SK-N-SH treated with all-trans-retinoic acid at 6 μM for 48 hours (cell line): ENCODE data around the gene RAB4B.
A peak's percentile ranks its signal among the peaks of the same experiment; 100 is the strongest.
"Not testable (repeated sequence)": the region's sequence is repeated elsewhere in the genome, so short reads cannot be mapped to it uniquely, and the experiment has no call there.

Source experiments
- ATAC-seq: fragments of 200-7000 bp; cut with Tn5 transposase; 3 replicates; pipeline ENCODE4 v1.9.1; 2020; ENCODE audit warnings: mild to moderate bottlenecking, moderate library complexity
- ARNTL ChIP-seq: fragments of 450-650 bp; formaldehyde crosslinking; IDR thresholded peaks from 2 replicates; pipeline ENCODE4 v1.5.0; 2020; ENCODE audit warnings: low read depth, mild to moderate bottlenecking, moderate library complexity, borderline replicate concordance
- BACH2 ChIP-seq: fragments of 250-450 bp; sonication (Bioruptor Pico); IDR thresholded peaks from 2 replicates; pipeline ENCODE4 v1.9.0; 2021; ENCODE audit warnings: mild to moderate bottlenecking, borderline replicate concordance
- CREB5 ChIP-seq: fragments of 250-450 bp; sonication (Bioruptor Pico); IDR thresholded peaks from 2 replicates; pipeline ENCODE4 v1.5.1; 2020; ENCODE audit warnings: low read depth, mild to moderate bottlenecking, moderate library complexity
- ESRRG ChIP-seq: fragments of 250-450 bp; sonication (Bioruptor Pico); IDR thresholded peaks from 2 replicates; pipeline ENCODE4 v1.6.1; 2021; ENCODE audit warnings: mild to moderate bottlenecking
- OSR1 ChIP-seq: fragments of 250-450 bp; sonication (Bioruptor Pico); IDR thresholded peaks from 2 replicates; pipeline ENCODE4 v1.8.0; 2022; ENCODE audit warnings: moderate library complexity, mild to moderate bottlenecking, inconsistent platforms
- SNAI2 ChIP-seq: fragments of 250-450 bp; sonication (Bioruptor Pico); IDR thresholded peaks from 2 replicates; pipeline ENCODE4 v1.5.0; 2020; ENCODE audit warnings: mild to moderate bottlenecking, moderate library complexity
- TCF4 ChIP-seq: fragments of 250-450 bp; sonication (Bioruptor Pico); IDR thresholded peaks from 2 replicates; pipeline ENCODE4 v1.8.0; 2021; ENCODE audit warnings: mild to moderate bottlenecking, moderate library complexity, borderline replicate concordance
- TSHZ2 ChIP-seq: fragments of 250-450 bp; sonication (Bioruptor Pico); IDR thresholded peaks from 2 replicates; pipeline ENCODE4 v1.5.0; 2020; ENCODE audit warnings: mild to moderate bottlenecking, moderate library complexity
- ZC3H10 ChIP-seq: fragments of 250-450 bp; sonication (Bioruptor Pico); IDR thresholded peaks from 2 replicates; pipeline ENCODE4 v1.5.1; 2021; ENCODE audit warnings: mild to moderate bottlenecking, moderate library complexity
- ZFP3 ChIP-seq: fragments of 250-450 bp; sonication (Bioruptor Pico); IDR thresholded peaks from 2 replicates; pipeline ENCODE4 v1.5.0; 2020; ENCODE audit warnings: mild to moderate bottlenecking, moderate library complexity
- ZNF565 ChIP-seq: fragments of 450-650 bp; formaldehyde crosslinking; conservative IDR thresholded peaks from 2 replicates; pipeline ENCODE4 v1.5.0; 2020; ENCODE audit warnings: low read depth, mild to moderate bottlenecking, moderate library complexity
- ZNF70 ChIP-seq: fragments of 450-650 bp; formaldehyde crosslinking; IDR thresholded peaks from 2 replicates; pipeline ENCODE4 v1.5.0; 2020; ENCODE audit warnings: mild to moderate bottlenecking, moderate library complexity
- ZNF8 ChIP-seq: fragments of 450-650 bp; formaldehyde crosslinking; IDR thresholded peaks from 2 replicates; pipeline ENCODE4 v1.5.0; 2020; ENCODE audit warnings: mild to moderate bottlenecking, moderate library complexity

Gene RAB4B

GRCh38 chr19:40831502-40832430 is 53.7 kb downstream of the RAB4B start (continued):
- TF ChIP-seq TSHZ2 (CRISPR knock-in tag) (no peak), ZFP3 (CRISPR knock-in tag) (no peak), TCF4 (CRISPR knock-in tag) (no peak), BACH2 (CRISPR knock-in tag) (no peak), CREB5 (CRISPR knock-in tag) (no peak), ARNTL (CRISPR knock-in tag) (no peak), ZNF565 (CRISPR knock-in tag) (no peak), ZC3H10 (no peak), SNAI2 (CRISPR knock-in tag) (no peak), ZNF70 (CRISPR knock-in tag) (no peak), ZNF8 (CRISPR knock-in tag) (no peak)
- TF ChIP-seq, all 23 proteins: peak for 0

- not testable (repeated sequence) for ATAC-seq
Observed at GRCh38 chr19:40832431-40832790, 54.4 kb downstream of the RAB4B start.

GRCh38 chr19:40833728-40834533 is 55.9 kb downstream of the RAB4B start:
- ATAC-seq = not testable (repeated sequence)

- TF ChIP-seq OSR1 (CRISPR knock-in tag) (no peak), ESRRG (CRISPR knock-in tag) (no peak), ARNTL (CRISPR knock-in tag) (no peak)
- ATAC-seq = no peak
Observed at GRCh38 chr19:40836754-40837429, 58.8 kb downstream of the RAB4B start.

GRCh38 chr19:40838477-40838876 is 60.4 kb downstream of the RAB4B start:
- ATAC-seq = not testable (repeated sequence)

GRCh38 chr19:40842012-40842411 is 64.0 kb downstream of the RAB4B start:
- ATAC-seq = not testable (repeated sequence)

GRCh38 chr19:40842997-40843652 is 65.1 kb downstream of the RAB4B start:
- ATAC-seq = not testable (repeated sequence)

GRCh38 chr19:40843653-40844052 is 65.6 kb downstream of the RAB4B start:
- peak; percentile 35; the same call in 2 of the 3 replicates for ATAC-seq
